Activated naive CD4-positive, alpha-beta T cell treated with anti-CD3 and anti-CD28 coated beads, Interleukin-2, amount 10 ng/mL, durations not matched to agents 7 days and 5 days (primary cell): ENCODE results near the gene HABP4.
A peak's percentile ranks its signal among the peaks of the same experiment; 100 is the strongest.

ENCODE experiments used
- CTCF ChIA-PET: fragments of 350-600 bp; sonication (Branson Sonifier 250); formaldehyde crosslinking; loops from one replicate; lab custom pipeline; 2021; ENCODE audit warnings: antibody characterized with exemption; lab: Charles Lee
- DNase-seq: peaks from one replicate; pipeline ENCODE4 v3.0.0-alpha.2; 2020
- H3K27ac Mint-ChIP-seq: one replicate; pipeline ENCODE4 v1.8.0; 2021; ENCODE audit warnings: mild to moderate bottlenecking, moderate library complexity, mixed read lengths
- H3K27me3 Mint-ChIP-seq: one replicate; pipeline ENCODE4 v1.8.0; 2021; ENCODE audit warnings: mild to moderate bottlenecking, mixed read lengths
- H3K36me3 Mint-ChIP-seq: one replicate; pipeline ENCODE4 v1.8.0; 2021; ENCODE audit warnings: mixed read lengths
- H3K4me1 Mint-ChIP-seq: one replicate; pipeline ENCODE4 v1.8.0; 2021; ENCODE audit warnings: mixed read lengths
- H3K4me3 Mint-ChIP-seq: one replicate; pipeline ENCODE4 v1.8.0; 2021; ENCODE audit warnings: mild to moderate bottlenecking, moderate library complexity, mixed read lengths
- H3K9me3 Mint-ChIP-seq: one replicate; pipeline ENCODE4 v1.8.0; 2021; ENCODE audit warnings: mixed read lengths

HABP4 gene

DNA sequence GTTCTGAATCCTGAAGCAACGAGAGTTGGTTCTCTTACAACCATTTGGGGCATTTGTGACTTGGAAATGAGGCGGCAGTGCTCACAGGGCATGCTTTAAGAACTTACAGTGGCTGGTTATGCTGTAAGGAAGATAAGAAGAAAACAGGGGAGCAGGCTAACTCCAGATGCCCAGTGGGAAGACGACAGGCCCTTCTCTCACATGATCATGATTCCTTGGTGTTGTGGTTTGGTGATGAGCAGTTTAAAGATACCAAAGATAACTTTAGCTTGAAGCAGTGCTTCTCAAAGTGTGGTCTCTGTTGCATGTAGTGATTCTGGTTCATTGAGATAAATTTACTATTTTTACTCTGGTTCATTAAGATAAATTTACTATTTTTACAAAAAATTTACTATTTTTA, 2.6 kb upstream of the HABP4 start:
- Mint-ChIP-seq H3K36me3 (no peaks in the 10 kb centered on the region), H3K27me3 (peaks cover 32% of the 10 kb centered on the region), H3K9me3 (no peaks in the 10 kb centered on the region), H3K27ac (peak overlapping the region; percentile 55), H3K4me3 (no peak overlapping the region), H3K4me1 (peaks cover 19% of the 10 kb centered on the region)
- DNase-seq = no peak
- CTCF ChIA-PET = no interaction called here

DNA sequence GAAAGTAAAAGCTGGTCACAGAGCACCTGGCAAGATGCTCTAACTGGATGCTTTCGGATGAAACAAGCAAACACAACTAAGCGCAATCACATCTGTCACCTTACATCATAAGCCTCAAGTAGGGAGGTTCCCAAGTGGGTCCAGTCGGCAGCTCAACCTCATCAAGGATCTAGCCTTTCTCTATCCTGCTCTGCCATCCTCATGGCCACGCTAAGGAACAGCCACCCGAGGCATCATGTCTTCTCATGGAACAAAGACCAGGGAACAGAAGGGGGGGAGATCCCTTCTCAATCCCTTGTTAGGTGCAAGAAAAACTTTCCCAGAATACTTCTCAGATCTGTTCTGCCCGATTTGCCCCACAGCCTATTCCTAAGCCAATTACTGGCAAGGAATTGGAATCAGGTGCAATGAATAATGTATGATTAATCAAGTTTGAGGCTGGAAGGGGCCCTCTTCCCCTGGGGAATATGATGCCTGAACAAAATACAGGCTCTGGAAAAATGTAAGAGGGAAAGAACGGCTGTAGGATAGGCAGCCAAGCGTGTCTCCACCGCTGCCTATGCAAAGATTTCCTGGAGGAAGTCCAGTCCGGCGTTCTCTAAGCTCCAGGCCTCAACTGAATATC, 1.3 kb upstream of the HABP4 start:
- Mint-ChIP-seq H3K27ac (no peak overlapping the region), H3K4me1 (peaks cover 24% of the 10 kb centered on the region), H3K27me3 (peaks cover 32% of the 10 kb centered on the region), H3K36me3 (no peaks in the 10 kb centered on the region), H3K4me3 (peak overlapping the region; percentile 60), H3K9me3 (no peaks in the 10 kb centered on the region)
- no peak for DNase-seq
- CTCF ChIA-PET = interaction anchor here (0.7 kb wide), 1 partner anchor 117 kb away, joined by 3 read pairs; no protein-coding TSS in a partner anchor

DNA sequence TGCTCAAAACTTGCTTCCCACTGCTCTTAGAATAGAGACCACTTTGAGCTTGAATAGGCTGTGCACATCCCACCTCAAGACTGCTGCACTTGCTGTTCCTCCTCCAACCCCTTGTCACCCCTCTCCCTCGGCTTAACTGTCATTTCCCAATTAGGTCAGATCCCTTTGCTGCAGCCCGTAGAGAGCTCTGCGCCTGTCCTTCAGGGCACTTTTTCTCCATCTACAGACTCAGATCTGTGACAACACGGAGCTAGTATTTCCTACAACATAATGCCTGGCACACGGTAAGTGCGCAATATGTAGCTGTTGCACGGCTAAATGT, 485 bp upstream of the HABP4 start:
- Mint-ChIP-seq H3K4me3 (peak overlapping the region; percentile 60), H3K27me3 (peaks cover 32% of the 10 kb centered on the region), H3K27ac (no peak overlapping the region), H3K4me1 (peaks cover 25% of the 10 kb centered on the region), H3K9me3 (no peaks in the 10 kb centered on the region), H3K36me3 (no peaks in the 10 kb centered on the region)
- DNase-seq = no peak
- CTCF ChIA-PET = interaction anchor here (1.0 to 2.4 kb wide), 3 partner anchors 14 to 217 kb away, joined by 4 to 5 read pairs (median 5); no protein-coding TSS in a partner anchor

DNA sequence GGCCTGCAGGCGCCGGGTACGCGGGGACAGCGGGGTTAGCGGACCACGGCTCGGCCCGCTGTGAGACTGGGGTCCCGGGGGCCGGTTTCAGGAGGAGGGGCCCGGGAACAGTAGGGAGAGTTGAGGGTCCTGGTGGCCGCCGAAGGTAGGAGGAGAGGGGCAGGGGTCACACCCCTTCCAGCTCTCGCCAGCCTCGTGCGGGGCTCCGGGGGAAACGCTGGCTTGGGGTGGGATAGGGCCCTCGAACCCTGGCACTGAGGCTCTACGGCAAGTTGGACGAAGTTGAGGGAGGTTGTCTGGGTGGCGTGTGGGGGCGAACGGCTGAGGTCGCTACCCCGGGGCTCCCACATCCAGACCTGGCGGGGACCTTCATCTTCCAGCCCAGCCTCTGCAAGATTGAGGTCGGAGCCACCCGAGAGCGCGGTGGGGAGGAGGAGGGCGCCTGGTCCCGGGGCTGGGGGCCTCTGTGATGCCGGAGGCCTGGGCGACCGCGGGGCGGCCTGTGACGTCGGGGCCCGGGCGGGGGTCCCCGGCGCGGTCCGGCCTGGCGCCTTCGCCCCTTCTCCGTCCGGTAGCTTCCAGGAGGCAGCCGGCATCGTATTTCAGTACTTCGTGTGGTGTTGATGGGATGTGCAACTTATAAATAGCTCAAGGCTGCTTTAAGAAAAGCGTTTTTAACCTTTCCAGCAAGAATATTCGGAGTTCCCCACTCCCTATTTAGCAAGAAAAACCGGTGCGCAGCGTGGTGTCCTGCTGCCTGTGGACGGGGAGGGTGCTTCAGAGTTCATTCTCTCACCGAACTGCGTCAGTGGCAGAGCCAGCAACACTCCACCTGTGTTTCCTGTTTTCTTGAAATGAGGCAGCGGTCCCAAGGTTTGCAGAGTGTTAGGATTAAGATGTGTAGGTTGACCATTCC, 902 bp downstream of the HABP4 start:
- peak; percentile 57 for DNase-seq
- H3K36me3 Mint-ChIP-seq = no peaks in the 10 kb centered on the region
- H3K4me1 Mint-ChIP-seq = peaks cover 25% of the 10 kb centered on the region
- H3K9me3 Mint-ChIP-seq = no peaks in the 10 kb centered on the region
- peaks cover 25% of the 10 kb centered on the region for H3K27me3 Mint-ChIP-seq
- CTCF ChIA-PET = interaction anchor here (1.1 to 2.4 kb wide), 3 partner anchors 26 to 216 kb away, joined by 4 to 5 read pairs (median 4); no protein-coding TSS in a partner anchor
- H3K27ac Mint-ChIP-seq = peak overlapping the region; percentile 86
- peak overlapping the region; percentile 85 for H3K4me3 Mint-ChIP-seq

DNA sequence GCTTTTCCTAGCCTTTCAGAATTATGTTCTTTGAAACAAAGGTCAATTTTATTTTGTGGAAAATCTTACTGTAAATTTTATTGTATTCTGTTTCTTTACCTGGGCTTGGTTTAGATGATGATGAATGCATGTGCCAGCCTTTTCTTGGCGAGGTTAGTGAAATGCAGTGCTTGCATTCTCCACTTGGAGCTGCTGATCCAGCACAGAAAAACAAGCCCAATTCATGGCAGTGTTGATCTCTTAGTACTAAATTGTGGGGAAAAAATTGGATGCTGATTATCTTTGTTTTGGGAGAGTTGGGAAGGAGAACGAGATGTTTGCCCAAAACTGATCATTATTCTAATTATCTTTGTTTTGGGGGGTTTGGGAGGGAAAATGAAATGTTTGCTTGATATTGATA, 3.7 kb downstream of the HABP4 start:
- Mint-ChIP-seq H3K9me3 (no peaks in the 10 kb centered on the region), H3K36me3 (peaks cover 3% of the 10 kb centered on the region), H3K4me1 (peaks cover 24% of the 10 kb centered on the region), H3K27ac (no peak overlapping the region), H3K4me3 (no peak overlapping the region), H3K27me3 (peaks cover 11% of the 10 kb centered on the region)
- DNase-seq = no peak
- CTCF ChIA-PET = no interaction called here

DNA sequence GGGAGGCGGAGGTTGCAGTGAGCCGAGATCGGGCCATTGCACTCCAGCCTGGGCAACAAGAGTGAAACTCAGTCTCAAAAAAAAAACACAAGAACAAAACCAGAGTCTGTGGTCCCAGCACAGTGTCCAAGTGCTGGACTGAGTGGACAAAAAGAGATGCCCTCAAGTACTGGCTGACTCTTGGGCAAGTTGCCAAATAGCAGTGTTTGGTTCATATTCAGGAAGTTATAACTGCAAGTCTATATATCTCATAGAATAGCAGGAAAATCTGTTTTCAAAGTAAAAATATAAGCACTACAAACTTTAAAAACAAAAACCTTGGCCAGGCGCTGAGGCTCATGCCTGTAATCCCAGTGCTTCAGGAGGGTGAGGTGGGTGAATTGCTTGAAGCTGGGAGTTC, 7.3 kb downstream of the HABP4 start:
- Mint-ChIP-seq H3K27ac (no peak overlapping the region), H3K27me3 (no peaks in the 10 kb centered on the region), H3K4me1 (peaks cover 12% of the 10 kb centered on the region), H3K36me3 (peaks cover 8% of the 10 kb centered on the region), H3K9me3 (no peaks in the 10 kb centered on the region), H3K4me3 (no peak overlapping the region)
- CTCF ChIA-PET = no interaction called here
- no peak for DNase-seq

DNA sequence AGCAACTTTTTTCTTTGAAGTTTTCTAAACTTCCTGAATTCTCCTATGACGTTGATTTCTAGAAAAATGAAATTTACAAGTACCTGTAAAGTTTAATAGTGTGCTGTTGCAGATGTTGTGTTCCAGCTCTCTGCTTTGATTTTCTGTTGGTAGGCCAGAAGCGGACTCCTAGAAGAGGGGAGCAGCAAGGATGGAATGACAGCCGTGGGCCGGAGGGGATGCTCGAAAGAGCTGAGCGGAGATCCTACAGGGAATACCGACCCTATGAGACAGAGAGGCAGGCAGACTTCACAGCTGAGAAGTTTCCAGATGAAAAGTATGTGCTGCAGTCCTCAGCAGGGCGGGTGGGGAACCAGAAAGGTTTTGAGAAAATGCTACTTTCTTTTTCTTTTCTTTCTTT, 8.3 kb downstream of the HABP4 start:
- H3K27me3 Mint-ChIP-seq = no peaks in the 10 kb centered on the region
- H3K27ac Mint-ChIP-seq = no peak overlapping the region
- H3K36me3 Mint-ChIP-seq = peaks cover 8% of the 10 kb centered on the region
- H3K4me1 Mint-ChIP-seq = peaks cover 8% of the 10 kb centered on the region
- H3K4me3 Mint-ChIP-seq = no peak overlapping the region
- CTCF ChIA-PET = no interaction called here
- H3K9me3 Mint-ChIP-seq = no peaks in the 10 kb centered on the region
- DNase-seq = no peak

DNA sequence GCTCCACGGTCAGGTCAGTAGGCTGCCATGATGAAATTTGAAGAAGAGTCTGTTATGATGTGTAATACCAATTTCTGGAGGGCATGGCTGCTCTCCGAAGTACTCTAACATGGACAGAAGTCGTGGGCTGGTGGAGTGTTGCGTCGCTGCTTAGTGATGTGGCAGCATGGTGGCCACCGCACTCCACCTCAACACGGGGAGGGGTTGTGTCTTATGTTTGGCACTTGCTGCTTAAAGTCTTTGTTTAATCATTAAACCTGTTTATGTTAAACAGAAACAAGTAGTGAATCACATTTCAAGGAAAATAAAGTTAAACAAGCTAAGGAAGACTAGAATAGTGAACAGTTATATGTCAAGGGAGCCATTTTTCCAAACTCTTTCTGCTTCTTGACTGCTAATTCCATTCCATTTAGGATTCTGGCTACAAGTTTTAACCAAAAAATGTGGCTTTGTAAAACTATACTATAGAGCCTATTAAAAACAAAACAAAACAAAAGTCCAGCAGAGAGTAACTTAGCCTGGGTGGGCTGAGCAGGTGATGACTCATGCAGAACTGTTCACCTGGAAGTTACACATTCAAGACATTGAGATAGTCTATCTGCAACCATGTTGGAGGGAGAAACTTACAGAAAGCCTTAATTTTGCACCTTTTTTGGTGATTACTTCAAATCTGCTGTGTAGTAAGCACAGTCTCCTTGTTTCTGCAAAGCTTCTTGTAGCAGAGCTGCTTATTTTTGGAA, 9.5 kb downstream of the HABP4 start:
- no peak for DNase-seq
- Mint-ChIP-seq H3K27ac (no peak overlapping the region), H3K27me3 (no peaks in the 10 kb centered on the region), H3K4me3 (no peak overlapping the region), H3K9me3 (no peaks in the 10 kb centered on the region), H3K4me1 (peaks cover 4% of the 10 kb centered on the region), H3K36me3 (peaks cover 8% of the 10 kb centered on the region)
- CTCF ChIA-PET = no interaction called here

DNA sequence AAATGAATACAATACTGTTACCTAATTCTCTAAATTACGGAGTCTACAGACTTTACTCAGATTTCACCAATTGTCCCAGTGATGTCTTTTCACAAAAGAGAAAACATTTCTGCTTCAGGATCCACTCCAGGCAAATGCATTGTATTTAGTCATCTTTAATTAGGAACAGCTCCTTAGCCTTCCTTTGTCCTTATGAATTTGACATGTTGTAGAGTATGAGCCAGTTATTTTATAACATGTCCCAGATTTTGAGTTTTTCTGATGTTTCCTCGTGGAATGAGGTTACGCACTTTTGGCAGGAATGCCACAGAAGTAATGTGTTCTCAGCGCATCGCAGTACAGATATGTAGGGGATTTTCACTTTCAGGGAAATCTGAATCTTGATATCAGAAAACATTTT, 10.5 kb downstream of the HABP4 start:
- H3K36me3 Mint-ChIP-seq = peaks cover 11% of the 10 kb centered on the region
- CTCF ChIA-PET = no interaction called here
- H3K4me1 Mint-ChIP-seq = peaks cover 4% of the 10 kb centered on the region
- no peaks in the 10 kb centered on the region for H3K9me3 Mint-ChIP-seq
- DNase-seq = no peak
- no peak overlapping the region for H3K27ac Mint-ChIP-seq
- H3K4me3 Mint-ChIP-seq = no peak overlapping the region
- no peaks in the 10 kb centered on the region for H3K27me3 Mint-ChIP-seq

DNA sequence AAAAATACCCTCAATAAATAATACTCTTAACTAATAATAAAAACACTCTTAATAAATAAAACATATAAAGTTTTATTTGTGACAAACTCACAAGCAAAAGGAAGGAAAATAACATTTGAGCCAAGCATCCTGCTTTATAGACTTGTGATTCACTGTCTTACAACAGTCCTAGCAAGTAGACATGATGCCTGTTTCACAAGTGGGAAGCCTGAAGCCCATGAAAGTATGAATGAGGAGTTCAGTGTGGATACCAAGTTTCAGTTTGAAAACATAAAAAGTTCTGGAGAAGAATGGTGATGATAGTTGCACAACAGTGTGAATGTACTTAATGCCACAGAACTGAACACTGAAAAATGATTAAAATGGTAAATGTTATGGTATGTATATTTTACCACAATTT, 10.9 kb downstream of the HABP4 start:
- Mint-ChIP-seq H3K27ac (no peak overlapping the region), H3K36me3 (peaks cover 16% of the 10 kb centered on the region), H3K27me3 (no peaks in the 10 kb centered on the region), H3K4me1 (peaks cover 4% of the 10 kb centered on the region), H3K9me3 (no peaks in the 10 kb centered on the region), H3K4me3 (no peak overlapping the region)
- no peak for DNase-seq
- CTCF ChIA-PET = no interaction called here

DNA sequence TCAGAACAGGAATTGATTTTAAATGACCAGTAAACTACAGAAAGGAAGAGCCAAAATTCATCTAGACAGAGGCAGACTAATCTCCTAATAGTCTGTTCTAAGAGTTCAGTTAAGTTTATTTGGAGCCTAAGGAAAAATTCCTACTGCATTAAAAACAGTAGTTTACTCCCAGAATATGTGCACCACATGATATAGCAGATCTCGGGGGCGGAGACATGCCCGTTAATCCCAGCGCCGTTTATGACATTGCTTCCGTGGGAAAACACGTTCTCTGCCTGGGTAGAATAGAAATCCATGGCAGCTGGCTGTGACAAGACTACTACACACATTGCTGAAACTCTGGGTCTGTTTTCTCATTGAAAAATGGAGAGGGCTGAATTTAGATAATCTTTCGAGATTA, 11.4 kb downstream of the HABP4 start:
- Mint-ChIP-seq H3K27me3 (no peaks in the 10 kb centered on the region), H3K9me3 (no peaks in the 10 kb centered on the region), H3K27ac (no peak overlapping the region), H3K4me1 (peaks cover 4% of the 10 kb centered on the region), H3K4me3 (no peak overlapping the region), H3K36me3 (peaks cover 16% of the 10 kb centered on the region)
- DNase-seq = no peak
- CTCF ChIA-PET = no interaction called here

DNA sequence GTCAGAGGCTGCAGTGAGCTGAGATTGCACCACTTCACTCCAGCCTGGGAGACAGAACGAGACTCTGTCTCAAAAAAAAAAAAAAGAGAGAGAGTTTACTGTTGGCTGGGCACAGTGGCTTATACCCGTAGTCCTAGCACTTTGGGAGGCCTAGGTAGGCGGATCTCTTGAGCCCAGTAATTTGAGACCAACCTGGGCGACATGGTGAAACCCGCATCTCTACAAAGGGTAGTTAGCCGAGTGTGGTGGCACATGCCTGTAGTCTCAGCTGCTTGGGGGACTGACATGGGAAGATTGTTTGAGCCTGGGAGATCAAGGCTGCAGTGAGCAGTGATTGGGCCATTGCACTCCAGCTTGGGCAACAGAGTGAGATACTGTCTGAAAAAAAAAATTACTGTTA, 12.6 kb downstream of the HABP4 start:
- Mint-ChIP-seq H3K4me3 (no peak overlapping the region), H3K27ac (no peak overlapping the region), H3K36me3 (peaks cover 19% of the 10 kb centered on the region), H3K27me3 (no peaks in the 10 kb centered on the region), H3K9me3 (no peaks in the 10 kb centered on the region), H3K4me1 (peaks cover 4% of the 10 kb centered on the region)
- no peak for DNase-seq
- CTCF ChIA-PET = interaction anchor here (0.6 kb wide), 2 partner anchors 81 to 1118 kb away, joined by 3 read pairs; no protein-coding TSS in a partner anchor

DNA sequence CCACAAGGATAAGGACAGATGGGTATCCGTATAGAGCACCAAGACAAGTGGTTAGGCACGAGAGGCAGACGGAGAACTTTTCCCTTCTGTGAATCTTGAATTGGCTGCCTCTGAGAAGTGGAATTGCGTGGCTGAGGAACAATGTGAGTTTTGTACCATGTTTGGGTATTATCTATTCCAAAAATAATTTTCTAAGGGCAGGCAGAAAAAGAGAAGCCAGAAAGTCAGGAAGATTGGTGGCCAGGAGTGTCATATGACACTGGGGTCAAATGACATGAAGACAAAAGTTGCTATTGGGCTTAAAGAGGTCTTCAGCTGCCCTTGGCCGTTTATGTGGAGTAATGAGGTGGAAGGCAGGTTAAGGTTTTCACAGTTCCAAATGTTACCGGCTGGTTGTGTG, 14.5 kb downstream of the HABP4 start:
- H3K4me1 Mint-ChIP-seq = no peaks in the 10 kb centered on the region
- no peak overlapping the region for H3K4me3 Mint-ChIP-seq
- H3K36me3 Mint-ChIP-seq = peaks cover 14% of the 10 kb centered on the region
- no peak for DNase-seq
- no peak overlapping the region for H3K27ac Mint-ChIP-seq
- CTCF ChIA-PET = no interaction called here
- no peaks in the 10 kb centered on the region for H3K9me3 Mint-ChIP-seq
- no peaks in the 10 kb centered on the region for H3K27me3 Mint-ChIP-seq

DNA sequence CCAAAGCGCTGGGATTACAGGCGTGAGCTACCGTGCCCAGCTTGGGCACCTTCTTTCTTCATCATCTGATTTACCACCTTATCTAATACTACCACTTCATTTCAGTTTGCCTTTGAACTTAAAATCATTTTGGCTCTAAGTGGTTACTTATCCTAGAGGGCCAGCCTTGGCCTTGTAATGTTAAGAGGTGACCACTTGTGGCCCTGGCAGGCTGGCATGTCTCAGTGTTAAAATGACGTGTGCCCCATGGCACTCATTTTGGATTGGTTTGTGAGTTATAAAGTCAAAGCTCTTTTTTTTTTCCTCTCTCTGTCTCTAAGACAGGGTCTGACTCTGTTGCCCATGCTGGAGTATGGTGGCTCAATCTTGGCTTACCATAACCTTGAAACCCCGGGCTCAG, 17.8 kb downstream of the HABP4 start:
- DNase-seq = no peak
- Mint-ChIP-seq H3K4me1 (no peaks in the 10 kb centered on the region), H3K9me3 (no peaks in the 10 kb centered on the region), H3K27ac (no peak overlapping the region), H3K4me3 (no peak overlapping the region), H3K36me3 (peaks cover 18% of the 10 kb centered on the region), H3K27me3 (no peaks in the 10 kb centered on the region)
- CTCF ChIA-PET = no interaction called here
